Calu3 (cell line): ENCODE measurements around the gene CRHR1. TPM values are rescaled to one million over a fixed set of nuclear protein-coding genes. Genes with fewer than 3 reads are reported as not detected.

Experiments
- BruUV-seq: library from RNA; stranded (reverse); fragments of 400-500 nt; replicated peaks from 2 replicates; lab custom pipeline; 2021; lab: Mats Ljungman, UMichigan
- CTCF ChIA-PET: fragments of 300-600 bp; sonication (Branson Sonifier 250); formaldehyde crosslinking; loops from one replicate; lab custom pipeline; 2022; ENCODE audit warnings: antibody characterized with exemption; lab: Charles Lee
- DNase-seq: peaks from one replicate; pipeline ENCODE4 v3.0.0; 2022
- H3K27ac Mint-ChIP-seq: one replicate; pipeline ENCODE4 v1.8.0; 2022; ENCODE audit warnings: mixed read lengths; ENCODE audit not compliant: unreplicated experiment
- H3K27me3 Mint-ChIP-seq: one replicate; pipeline ENCODE4 v1.8.0; 2022; ENCODE audit warnings: mixed read lengths; ENCODE audit not compliant: unreplicated experiment
- H3K36me3 Mint-ChIP-seq: one replicate; pipeline ENCODE4 v1.8.0; 2022; ENCODE audit warnings: mild to moderate bottlenecking, moderate library complexity, mixed read lengths; ENCODE audit not compliant: insufficient read depth, unreplicated experiment
- H3K4me1 Mint-ChIP-seq: one replicate; pipeline ENCODE4 v1.8.0; 2022; ENCODE audit warnings: mild to moderate bottlenecking, low read depth, mixed read lengths; ENCODE audit not compliant: unreplicated experiment
- H3K4me3 Mint-ChIP-seq: one replicate; pipeline ENCODE4 v1.8.0; 2022; ENCODE audit warnings: mild to moderate bottlenecking, low read depth, moderate library complexity, mixed read lengths; ENCODE audit not compliant: unreplicated experiment
- H3K9me3 Mint-ChIP-seq: one replicate; pipeline ENCODE4 v1.8.0; 2022; ENCODE audit warnings: low read depth, mixed read lengths; ENCODE audit not compliant: unreplicated experiment
- intact Hi-C: fragments of 100-400 bp; cut with micrococcal nuclease; formaldehyde crosslinking; loops from one replicate; pipeline ENCODE4 v1.10.0; 2022; ENCODE audit not compliant: unreplicated experiment
- total RNA-seq: library from RNA; stranded (reverse); gene quantifications from 2 replicates; pipeline ENCODE4 v1.2.3, GENCODE V29; 2022
- TF ChIP-seq, protein P1 (sequence below): fragments of 200-600 bp; IDR thresholded peaks from one replicate; pipeline ENCODE4 v1.8.0; 2022; ENCODE audit warnings: antibody characterized with exemption; ENCODE audit not compliant: unreplicated experiment

CRHR1 gene
- total RNA-seq, 1 experiment from 2014 or later: not detected

DNA sequence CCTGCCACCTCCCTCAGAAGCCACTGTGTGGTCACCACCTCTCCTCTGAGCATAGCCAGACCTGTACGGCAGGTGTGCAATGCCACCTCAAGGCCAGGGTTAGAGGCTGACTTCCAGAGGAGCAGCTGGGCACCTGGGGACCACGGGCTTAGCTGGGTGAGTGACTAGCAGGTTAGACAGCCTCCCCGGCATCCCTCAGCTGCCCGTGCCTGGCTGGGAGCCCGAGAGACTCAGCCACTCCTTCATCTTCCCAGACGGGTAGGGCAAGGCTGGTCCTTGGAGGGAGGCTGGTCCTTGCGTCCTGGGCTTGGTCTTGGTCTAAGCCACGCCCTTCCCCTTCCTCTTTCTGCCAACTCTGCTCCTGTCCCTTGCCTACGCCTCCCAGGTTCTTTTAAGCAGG is 7.8 kb downstream of the CRHR1 start:
- TF ChIP-seq, protein P1, sequence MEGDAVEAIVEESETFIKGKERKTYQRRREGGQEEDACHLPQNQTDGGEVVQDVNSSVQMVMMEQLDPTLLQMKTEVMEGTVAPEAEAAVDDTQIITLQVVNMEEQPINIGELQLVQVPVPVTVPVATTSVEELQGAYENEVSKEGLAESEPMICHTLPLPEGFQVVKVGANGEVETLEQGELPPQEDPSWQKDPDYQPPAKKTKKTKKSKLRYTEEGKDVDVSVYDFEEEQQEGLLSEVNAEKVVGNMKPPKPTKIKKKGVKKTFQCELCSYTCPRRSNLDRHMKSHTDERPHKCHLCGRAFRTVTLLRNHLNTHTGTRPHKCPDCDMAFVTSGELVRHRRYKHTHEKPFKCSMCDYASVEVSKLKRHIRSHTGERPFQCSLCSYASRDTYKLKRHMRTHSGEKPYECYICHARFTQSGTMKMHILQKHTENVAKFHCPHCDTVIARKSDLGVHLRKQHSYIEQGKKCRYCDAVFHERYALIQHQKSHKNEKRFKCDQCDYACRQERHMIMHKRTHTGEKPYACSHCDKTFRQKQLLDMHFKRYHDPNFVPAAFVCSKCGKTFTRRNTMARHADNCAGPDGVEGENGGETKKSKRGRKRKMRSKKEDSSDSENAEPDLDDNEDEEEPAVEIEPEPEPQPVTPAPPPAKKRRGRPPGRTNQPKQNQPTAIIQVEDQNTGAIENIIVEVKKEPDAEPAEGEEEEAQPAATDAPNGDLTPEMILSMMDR: no peak
- no peaks in the 10 kb centered on the region for H3K9me3 Mint-ChIP-seq
- no peak overlapping the region for H3K27ac Mint-ChIP-seq
- DNase-seq: peak; percentile 77
- peaks cover 100% of the 10 kb centered on the region for H3K27me3 Mint-ChIP-seq
- intact Hi-C loops: no loop called here
- peaks cover 5% of the 10 kb centered on the region for H3K36me3 Mint-ChIP-seq
- no peak overlapping the region for H3K4me3 Mint-ChIP-seq
- H3K4me1 Mint-ChIP-seq: peaks cover 19% of the 10 kb centered on the region
- CTCF ChIA-PET: interaction anchor here (0.8 to 0.9 kb wide), 2 partner anchors 9 to 152 kb away, joined by 3 read pairs; no protein-coding TSS in a partner anchor
- BruUV-seq: no TSS peak

DNA sequence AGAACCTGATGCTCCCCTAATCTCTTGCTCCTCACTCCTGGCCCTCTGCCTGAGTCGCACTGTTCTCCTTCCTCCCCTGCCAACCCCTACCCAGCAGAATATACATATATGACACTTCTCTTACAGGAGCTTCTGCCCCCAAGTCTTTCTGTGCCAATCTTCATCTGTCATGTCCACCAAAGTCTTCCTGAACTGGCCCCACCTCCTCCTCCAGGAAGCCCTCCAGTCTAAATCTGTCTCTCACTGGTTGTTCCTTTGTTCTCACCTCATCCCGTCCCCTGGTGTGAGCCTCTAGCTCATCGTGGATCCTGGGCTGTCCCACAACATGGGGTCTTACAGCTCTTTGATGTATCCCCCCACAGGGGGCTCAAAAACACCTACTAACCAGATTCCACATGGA is 8.3 kb downstream of the CRHR1 start:
- intact Hi-C loops: no loop called here
- H3K9me3 Mint-ChIP-seq: no peaks in the 10 kb centered on the region
- CTCF ChIA-PET: interaction anchor here (0.8 to 0.9 kb wide), 2 partner anchors 9 to 152 kb away, joined by 3 read pairs; no protein-coding TSS in a partner anchor

DNA sequence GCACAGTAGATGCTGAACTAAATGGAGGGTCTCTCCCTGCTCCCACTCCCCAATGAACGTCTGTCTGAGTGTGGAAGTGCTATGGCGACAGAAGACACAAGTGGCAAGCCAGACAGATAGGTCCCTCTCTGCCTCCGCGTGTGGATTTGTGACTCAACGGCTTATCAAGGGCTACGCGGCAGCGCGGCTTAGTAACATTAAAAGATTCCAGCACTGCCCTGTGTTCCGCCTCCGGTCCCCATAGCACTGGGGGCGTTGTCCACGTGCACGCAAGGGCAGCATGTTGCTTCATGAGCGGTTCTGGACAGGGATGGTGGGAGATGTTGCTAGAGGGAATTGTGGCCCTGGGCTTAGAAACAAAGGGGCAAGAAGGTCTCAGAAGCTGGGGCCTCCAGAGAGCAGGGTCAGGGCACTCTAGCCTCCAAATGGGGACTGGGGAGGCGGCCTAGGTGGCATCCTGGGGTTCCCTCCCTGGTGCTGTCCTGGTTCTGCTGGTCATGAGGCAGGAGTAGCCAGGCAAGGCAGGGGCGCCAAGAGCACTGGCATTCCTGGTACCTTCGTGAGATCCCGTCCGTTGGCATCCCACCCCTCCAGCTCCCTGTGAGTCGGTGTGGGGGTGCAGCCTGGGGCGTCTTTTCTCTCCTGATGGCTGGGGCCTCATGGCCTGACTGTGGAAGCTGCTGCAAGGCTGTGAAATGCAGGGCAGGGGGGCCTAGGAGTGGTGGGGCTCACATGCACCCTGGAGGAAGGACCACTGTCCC is 9.1 kb downstream of the CRHR1 start:
- BruUV-seq: no TSS peak
- H3K36me3 Mint-ChIP-seq: peaks cover 5% of the 10 kb centered on the region
- TF ChIP-seq, protein P1: no peak
- H3K27ac Mint-ChIP-seq: no peak overlapping the region
- H3K9me3 Mint-ChIP-seq: no peaks in the 10 kb centered on the region
- intact Hi-C loops: no loop called here
- peaks cover 100% of the 10 kb centered on the region for H3K27me3 Mint-ChIP-seq
- CTCF ChIA-PET: interaction anchor here (0.6 kb wide), 1 partner anchor 30 kb away, joined by 3 read pairs; no protein-coding TSS in a partner anchor
- no peak overlapping the region for H3K4me3 Mint-ChIP-seq
- H3K4me1 Mint-ChIP-seq: peaks cover 19% of the 10 kb centered on the region
- DNase-seq: peak; percentile 28

More for the DNA sequence above, 8.3 kb downstream of the CRHR1 start:
- peaks cover 19% of the 10 kb centered on the region for H3K4me1 Mint-ChIP-seq
- H3K4me3 Mint-ChIP-seq: no peak overlapping the region
- no peak overlapping the region for H3K27ac Mint-ChIP-seq
- BruUV-seq: no TSS peak
- DNase-seq: no peak
- TF ChIP-seq, protein P1: no peak
- peaks cover 100% of the 10 kb centered on the region for H3K27me3 Mint-ChIP-seq
- peaks cover 5% of the 10 kb centered on the region for H3K36me3 Mint-ChIP-seq

DNA sequence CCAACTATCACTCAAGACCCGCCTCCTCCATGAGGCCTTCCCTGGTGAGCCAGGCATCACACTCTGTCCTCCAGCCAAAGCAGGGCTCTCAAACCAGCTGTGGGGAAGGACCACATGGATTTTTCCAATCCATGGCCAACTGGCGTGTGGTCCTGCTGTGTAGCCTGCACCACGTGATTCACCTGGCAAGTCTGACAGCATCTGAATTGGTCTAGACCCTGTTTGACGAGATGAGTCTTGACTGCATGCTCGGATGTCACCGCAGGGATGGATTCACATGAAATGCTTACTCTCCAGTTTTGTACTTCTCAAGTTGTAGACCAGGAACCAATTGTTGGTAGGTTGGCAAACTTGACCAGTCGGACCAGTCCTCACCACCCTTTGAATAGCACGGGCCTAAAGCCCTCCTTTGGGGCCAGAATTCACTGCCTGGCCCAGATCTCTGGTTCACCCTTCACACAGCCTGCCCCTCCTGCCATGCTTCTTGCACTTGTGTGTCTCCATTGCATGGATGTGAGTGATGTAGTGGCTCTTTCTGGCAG is 9.9 kb downstream of the CRHR1 start:
- Mint-ChIP-seq H3K9me3 (no peaks in the 10 kb centered on the region), H3K36me3 (peaks cover 5% of the 10 kb centered on the region), H3K27ac (no peak overlapping the region), H3K4me1 (peaks cover 19% of the 10 kb centered on the region), H3K27me3 (peaks cover 100% of the 10 kb centered on the region), H3K4me3 (no peak overlapping the region)
- TF ChIP-seq, protein P1: no peak
- intact Hi-C loops: no loop called here
- DNase-seq: no peak
- BruUV-seq: no TSS peak
- CTCF ChIA-PET: interaction anchor here (0.6 to 1.1 kb wide), 3 partner anchors 31 to 154 kb away, joined by 3 to 4 read pairs (median 3); no protein-coding TSS in a partner anchor
